GM21515 (cell line): Measurements from ENCODE around the gene ILF3.

Source experiments
- ATAC-seq: cut with Tn5 transposase; IDR thresholded peaks from one replicate; pipeline ENCODE4 v1.9.1; 2021; ENCODE audit not compliant: unreplicated experiment

The ILF3 gene

DNA sequence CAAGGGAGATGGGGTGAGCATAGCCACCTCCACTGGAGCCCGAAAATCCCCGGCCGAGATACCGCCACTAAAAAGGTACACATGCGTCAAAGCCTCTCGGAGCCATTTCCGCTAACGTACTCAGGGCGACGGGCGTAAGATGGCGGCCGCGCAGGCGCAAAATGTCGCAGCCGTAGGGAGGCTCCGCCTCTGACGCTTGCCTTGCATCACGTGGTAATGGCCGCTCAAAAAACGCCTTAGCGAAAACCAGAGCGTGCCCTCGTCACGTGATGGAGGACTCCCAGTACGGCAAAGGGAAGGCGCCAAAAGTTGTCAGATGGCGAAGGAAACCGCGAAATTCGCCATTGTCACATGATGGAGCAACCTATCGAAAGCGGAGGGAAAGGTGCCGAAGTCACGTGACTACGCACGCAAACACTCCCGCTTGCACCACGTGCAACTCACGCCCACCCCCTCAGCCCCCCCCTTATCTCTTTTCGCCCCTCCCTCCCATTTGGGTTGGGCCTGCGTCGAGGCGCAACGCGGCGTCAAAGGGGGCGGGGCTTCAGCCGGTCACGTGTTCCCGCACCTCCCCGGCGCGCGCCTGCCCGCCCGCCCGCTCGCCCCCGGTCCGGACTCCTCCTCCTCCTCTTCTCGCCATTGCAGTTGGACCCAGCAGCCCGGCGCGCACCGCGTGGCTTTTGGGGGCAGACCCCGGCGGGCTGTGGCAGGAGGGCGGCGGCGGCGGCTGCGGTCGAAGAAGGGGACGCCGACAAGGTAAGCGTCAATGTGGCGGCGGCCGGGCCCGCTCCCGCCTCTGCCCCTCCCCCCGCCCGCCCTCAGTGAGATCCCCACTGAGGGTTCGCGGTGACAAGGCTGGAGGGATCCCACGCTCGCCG lies at the start of gene ILF3:
TSS of gene ILF3 (plus strand) at position 615 of the 878 bp plus-strand sequence. CDS start 16,260 bp downstream, outside the sequence.
- peak; percentile 71 for ATAC-seq

- no peak for ATAC-seq
Observed at GRCh38 chr19:10604460-10604980, 49.6 kb upstream of the ILF3 start.

- no peak for ATAC-seq
Observed at GRCh38 chr19:10611907-10612306, 42.2 kb upstream of the ILF3 start.

- ATAC-seq, result no peak
Observed at GRCh38 chr19:10612499-10613119, 41.5 kb upstream of the ILF3 start.

- no peak for ATAC-seq
Observed at GRCh38 chr19:10615429-10616023, 38.6 kb upstream of the ILF3 start.

DNA sequence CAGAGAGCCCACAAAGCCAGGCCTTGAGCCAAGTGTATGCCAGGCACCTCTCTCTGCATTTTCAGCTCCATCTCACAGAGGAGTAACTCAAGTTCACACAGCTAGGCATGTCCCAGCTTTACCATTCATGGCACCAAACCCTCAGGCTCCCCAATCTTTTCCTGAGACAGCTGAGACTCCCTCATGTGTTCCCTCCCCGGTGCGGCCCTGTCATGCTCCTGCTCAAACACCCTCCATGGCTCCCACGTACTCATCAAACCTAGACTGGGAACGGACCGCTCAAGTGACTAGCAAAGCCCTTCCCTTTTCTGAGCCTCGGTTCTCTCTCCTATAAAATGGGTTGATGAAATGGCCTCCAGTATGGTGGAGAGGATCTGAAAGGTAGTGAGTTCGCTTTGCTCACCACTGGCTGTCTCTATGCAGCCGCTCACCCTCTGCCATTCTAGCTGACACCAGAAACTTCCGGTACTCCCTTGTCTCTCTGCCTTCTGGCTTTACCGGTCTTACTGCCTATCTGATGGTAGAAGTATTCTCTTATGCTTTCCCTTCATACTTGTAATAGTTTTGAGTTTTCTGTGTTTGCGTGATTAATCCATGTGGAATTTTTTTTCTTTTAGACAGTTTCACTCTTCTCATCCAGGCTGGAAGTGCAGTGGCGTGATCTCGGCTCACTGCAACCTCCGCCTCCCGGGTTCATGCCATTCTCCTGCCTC lies 36.6 kb upstream of the ILF3 start:
- no peak for ATAC-seq

DNA sequence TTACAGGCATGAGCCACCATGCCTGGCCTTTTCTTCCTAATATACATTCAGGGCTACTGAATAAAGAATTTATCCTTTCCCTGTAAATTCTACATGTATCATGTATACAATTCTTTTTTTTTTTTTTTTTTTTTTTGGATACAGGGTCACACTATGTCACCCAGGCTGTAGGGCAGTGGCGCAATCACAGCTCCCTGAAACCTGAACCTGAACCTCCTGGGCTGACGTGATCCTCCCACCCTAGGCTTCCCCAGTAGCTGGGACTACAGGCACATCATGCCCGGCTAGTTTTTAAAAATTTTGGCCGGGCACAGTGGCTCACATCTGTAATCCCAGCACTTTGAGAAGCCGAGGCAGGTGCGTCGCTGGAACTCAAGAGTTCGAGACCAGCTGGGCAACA lies 35.3 kb upstream of the ILF3 start:
- ATAC-seq, result no peak

GRCh38 chr19:10620786-10621185 lies 33.4 kb upstream of the ILF3 start:
- ATAC-seq, result no peak

DNA sequence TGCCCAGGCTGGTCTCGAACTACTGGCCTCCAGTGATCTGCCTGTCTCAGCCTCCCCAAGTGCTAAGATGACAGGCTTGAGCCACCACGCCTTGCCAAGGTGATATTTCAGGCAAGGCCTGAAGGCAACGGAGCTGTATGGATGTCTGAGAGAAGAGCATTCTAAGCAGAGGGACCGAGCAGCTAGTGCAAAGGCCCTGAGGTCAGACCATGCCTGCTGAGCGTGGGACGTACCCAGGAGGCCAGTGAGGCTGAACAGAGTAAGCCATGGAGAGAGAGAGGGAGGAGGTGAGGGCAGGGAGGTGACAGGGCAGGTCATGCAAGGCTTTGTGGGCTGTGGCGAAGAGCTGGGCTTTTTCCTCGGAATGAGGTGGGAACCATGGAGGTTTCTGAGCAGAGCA lies 32.2 kb upstream of the ILF3 start:
- no peak for ATAC-seq

DNA sequence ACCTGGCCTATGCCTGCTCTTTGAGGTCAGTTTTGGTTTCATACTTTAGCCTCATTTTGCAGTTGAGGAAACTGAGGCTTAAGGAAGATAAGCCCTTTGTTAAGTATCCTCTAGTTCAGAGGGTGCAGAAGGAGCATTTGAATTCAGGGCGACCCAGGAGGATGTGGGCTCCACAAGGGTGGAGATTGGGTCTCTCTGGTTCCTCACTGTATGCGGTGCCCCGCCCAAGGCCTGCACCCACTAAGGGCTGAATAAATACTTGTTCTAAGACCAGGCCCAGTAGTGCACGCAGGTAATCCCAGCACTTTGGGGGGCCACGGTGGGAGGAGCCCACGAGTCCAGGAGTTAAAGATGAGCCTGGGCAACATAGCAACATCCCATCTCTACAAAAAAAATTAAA lies 29.6 kb upstream of the ILF3 start:
- ATAC-seq, result no peak

- no peak for ATAC-seq
Observed at GRCh38 chr19:10625003-10625761, 29.0 kb upstream of the ILF3 start, which contains the start of gene SLC44A2. SLC44A2 (plus strand) TSS chr19:10625553; CDS start chr19:10625634, 81 bp downstream.

- no peak for ATAC-seq
Observed at GRCh38 chr19:10625762-10626138, 28.4 kb upstream of the ILF3 start.

DNA sequence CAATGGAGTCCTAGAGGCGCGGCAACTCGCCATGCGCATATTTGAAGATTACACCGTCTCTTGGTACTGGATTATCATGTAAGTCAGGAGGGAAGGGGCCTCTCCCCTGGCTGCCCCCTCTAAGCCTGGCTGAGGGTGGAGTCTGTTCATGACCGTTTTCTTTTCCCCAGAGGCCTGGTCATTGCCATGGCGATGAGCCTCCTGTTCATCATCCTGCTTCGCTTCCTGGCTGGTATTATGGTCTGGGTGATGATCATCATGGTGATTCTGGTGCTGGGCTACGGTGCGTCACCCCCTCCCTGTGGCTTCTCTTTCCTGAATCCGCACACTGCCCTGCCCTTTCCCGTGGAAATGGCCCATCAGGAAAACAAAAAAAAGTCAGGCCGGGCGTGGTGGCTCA lies 22.3 kb upstream of the ILF3 start:
- no peak for ATAC-seq

- ATAC-seq, result no peak
Observed at GRCh38 chr19:10634430-10634829, 19.7 kb upstream of the ILF3 start.

DNA sequence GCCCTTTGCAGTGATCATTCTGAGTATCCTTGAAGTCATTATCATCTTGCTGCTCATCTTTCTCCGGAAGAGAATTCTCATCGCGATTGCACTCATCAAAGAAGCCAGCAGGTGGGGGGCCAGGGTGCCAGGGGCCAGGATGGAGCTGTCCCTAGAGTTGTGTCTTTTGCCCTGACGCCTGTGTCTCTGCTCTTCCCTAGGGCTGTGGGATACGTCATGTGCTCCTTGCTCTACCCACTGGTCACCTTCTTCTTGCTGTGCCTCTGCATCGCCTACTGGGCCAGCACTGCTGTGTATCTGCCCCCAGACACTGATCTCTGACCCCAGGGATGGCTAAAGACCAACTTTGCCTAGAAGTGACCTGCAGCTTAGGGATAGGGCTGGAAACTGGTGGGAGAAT lies 19.2 kb upstream of the ILF3 start:
- ATAC-seq, result no peak

DNA sequence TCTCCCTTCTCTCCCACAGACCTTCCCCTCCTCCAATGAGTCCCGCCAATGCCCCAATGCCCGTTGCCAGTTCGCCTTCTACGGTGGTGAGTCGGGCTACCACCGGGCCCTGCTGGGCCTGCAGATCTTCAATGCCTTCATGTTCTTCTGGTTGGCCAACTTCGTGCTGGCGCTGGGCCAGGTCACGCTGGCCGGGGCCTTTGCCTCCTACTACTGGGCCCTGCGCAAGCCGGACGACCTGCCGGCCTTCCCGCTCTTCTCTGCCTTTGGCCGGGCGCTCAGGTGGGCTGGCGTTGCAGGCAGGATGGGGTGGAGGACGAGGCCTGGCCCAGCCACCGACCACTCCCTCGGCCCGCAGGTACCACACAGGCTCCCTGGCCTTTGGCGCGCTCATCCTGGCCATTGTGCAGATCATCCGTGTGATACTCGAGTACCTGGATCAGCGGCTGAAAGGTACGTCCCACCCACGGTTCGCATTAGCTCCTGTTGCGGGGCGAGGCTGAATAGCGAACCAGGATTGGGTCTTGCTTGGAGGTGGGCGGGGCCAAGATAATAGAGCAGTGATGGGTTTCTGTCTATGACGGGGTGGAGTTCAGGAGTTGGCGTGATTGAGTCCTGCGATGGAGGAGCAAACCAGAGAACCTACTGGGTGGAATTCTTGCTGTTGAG lies 17.7 kb upstream of the ILF3 start:
- no peak for ATAC-seq

DNA sequence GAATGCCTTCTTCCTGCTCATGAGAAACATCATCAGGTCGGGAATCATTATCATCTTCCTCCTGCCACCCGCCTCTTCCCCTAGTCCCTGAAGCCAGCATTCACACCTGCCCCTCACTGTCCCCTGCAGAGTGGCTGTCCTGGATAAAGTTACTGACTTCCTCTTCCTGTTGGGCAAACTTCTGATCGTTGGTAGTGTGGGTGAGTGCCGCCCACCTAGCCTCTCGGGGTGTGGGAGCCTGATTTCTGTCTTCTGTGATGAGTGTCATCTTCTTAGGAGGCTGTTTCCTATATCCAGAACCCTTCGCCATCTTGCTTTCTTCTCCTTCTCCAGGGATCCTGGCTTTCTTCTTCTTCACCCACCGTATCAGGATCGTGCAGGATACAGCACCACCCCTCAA lies 16.3 kb upstream of the ILF3 start:
- ATAC-seq, result no peak

GRCh38 chr19:10639836-10640235 lies 14.3 kb upstream of the ILF3 start:
- ATAC-seq, result no peak

DNA sequence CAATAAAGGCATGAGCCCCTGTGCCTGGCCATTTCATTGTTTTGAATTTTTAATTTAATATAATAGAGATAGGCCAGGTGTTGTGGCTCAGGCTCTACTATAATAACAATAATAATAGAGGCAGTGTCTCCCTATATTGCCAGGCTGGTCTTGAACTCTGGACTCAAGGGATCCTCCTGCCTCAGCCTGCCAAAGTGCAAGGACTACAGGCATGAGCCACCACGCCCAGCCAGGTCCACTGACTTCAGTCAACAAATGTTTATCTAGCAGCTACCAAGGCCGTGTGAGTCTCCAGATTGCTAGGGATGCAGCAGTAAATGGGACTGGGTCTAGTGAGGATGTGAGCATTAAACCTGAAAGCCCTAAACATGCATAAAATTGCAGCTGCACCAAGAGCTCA lies 13.8 kb upstream of the ILF3 start:
- no peak for ATAC-seq

DNA sequence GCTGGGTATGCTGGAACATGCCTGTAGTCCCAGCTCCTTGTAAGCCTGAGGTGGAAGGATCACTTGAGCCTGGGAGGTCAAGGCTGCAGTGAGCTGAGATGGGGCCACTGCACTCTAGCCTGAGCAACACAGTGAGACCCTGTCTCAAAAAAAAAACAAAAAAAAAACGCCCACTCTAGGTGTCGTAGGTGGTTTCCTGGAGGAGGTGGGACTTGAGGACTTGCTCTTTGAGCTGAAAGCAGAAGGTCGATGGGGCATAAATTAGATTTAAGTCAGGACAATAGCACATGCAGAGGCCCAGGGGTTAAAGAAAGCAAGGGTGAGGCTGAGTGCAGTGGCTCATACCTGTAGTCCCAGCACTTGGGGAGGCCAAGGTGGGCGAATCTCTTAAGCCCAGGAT lies 12.9 kb upstream of the ILF3 start:
- no peak for ATAC-seq
